ELR (cell line): ENCODE measurements around the gene CDC14B.

ENCODE experiments used
- DNase-seq: peaks from one replicate; pipeline ENCODE4 v3.0.0-alpha.2; 2015; ENCODE audit warnings: low read depth

The CDC14B gene

DNA sequence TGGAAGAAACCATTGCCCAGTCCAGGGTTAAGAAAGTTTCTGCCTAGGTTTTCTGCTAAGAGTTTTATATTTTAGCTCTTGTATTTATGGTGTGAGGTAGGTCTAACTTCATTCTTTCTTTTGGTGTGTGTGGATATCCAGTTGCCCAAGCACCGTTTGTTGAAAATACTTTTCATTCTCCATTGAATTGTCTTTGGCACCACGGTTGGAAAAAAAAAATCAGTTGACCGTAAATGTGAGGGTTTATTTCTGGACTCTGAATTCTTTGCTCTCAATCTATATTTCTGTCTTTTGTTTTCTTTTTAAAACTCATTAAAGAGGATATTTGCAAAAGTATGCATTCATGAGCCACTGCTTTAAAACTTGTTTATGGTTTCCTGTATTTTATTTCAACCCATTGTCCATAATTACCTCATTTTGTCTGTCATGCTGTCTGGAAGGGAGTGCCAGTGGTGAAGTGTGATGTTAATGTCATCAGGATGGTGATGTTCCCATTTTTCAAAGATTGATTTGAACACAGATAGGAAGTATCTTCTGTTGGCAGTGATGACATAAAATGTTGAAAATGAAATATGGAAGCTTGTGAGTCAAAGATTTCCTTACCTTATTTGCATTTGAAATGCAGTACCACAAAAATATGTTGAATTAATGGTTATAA, 135.8 kb downstream of the CDC14B start:
- DNase-seq, result no peak

GRCh38 chr9:96483197-96483596, 136.4 kb downstream of the CDC14B start:
- no peak for DNase-seq

GRCh38 chr9:96482476-96482875, 137.2 kb downstream of the CDC14B start:
- DNase-seq, result no peak

DNA sequence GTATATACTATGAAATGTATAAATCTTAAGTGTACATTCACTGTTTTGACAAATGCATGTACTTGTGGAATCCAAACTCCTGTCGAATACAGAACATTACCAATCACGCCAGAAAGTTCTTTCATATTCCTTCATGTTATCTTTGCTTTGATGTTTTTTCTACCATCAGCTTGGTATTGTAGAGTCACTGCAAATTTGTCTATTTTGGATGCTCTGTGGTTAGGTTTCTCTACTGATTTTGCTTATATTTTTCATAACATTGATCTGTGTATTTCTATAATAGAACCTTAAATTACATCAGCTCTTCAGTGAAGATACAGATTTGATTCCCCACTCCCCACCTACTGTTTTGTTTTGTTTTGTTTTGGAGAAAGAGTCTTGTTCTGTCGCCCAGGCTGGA, 138.9 kb downstream of the CDC14B start:
- no peak for DNase-seq

- peak; percentile 62 for DNase-seq
Measured at GRCh38 chr9:96478829-96479371, 140.7 kb downstream of the CDC14B start.

DNA sequence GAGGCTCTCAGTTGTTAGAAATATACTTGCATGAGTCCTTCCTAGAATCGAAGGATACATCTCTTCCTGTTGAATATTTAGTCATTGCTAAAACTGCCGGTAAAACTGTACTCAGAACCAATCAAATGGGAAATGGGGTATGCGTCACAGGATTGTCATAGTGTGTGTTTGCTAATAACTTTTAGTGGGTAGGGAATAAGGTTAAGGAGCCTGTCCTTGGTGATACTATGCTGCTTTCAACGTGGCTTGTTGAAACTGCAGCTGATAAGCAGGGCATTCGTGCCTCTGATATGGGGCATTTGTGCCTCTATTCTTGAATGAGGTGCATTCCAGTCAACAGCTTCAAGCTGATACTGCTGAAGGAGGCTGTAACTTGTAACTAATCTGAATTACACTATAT, 143.1 kb downstream of the CDC14B start:
- peak; percentile 91 for DNase-seq

- no peak for DNase-seq
Measured at GRCh38 chr9:96476013-96476412, 143.6 kb downstream of the CDC14B start.

DNA sequence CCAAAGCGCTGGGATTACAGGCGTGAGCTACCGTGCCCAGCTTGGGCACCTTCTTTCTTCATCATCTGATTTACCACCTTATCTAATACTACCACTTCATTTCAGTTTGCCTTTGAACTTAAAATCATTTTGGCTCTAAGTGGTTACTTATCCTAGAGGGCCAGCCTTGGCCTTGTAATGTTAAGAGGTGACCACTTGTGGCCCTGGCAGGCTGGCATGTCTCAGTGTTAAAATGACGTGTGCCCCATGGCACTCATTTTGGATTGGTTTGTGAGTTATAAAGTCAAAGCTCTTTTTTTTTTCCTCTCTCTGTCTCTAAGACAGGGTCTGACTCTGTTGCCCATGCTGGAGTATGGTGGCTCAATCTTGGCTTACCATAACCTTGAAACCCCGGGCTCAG, 151.9 kb downstream of the CDC14B start:
- DNase-seq, result no peak

GRCh38 chr9:96464426-96464825, 155.2 kb downstream of the CDC14B start:
- no peak for DNase-seq

GRCh38 chr9:96462541-96462940, 157.1 kb downstream of the CDC14B start:
- DNase-seq, result no peak

GRCh38 chr9:96461336-96461735, 158.3 kb downstream of the CDC14B start:
- DNase-seq, result no peak

DNA sequence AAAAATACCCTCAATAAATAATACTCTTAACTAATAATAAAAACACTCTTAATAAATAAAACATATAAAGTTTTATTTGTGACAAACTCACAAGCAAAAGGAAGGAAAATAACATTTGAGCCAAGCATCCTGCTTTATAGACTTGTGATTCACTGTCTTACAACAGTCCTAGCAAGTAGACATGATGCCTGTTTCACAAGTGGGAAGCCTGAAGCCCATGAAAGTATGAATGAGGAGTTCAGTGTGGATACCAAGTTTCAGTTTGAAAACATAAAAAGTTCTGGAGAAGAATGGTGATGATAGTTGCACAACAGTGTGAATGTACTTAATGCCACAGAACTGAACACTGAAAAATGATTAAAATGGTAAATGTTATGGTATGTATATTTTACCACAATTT, 158.8 kb downstream of the CDC14B start:
- no peak for DNase-seq

GRCh38 chr9:96460470-96460869, 159.2 kb downstream of the CDC14B start:
- no peak for DNase-seq

- DNase-seq, result no peak
Measured at GRCh38 chr9:96459268-96460007, 160.2 kb downstream of the CDC14B start.

DNA sequence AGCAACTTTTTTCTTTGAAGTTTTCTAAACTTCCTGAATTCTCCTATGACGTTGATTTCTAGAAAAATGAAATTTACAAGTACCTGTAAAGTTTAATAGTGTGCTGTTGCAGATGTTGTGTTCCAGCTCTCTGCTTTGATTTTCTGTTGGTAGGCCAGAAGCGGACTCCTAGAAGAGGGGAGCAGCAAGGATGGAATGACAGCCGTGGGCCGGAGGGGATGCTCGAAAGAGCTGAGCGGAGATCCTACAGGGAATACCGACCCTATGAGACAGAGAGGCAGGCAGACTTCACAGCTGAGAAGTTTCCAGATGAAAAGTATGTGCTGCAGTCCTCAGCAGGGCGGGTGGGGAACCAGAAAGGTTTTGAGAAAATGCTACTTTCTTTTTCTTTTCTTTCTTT, 161.4 kb downstream of the CDC14B start:
- DNase-seq, result no peak

- no peak for DNase-seq
Measured at GRCh38 chr9:96457266-96457665, 162.4 kb downstream of the CDC14B start.

DNA sequence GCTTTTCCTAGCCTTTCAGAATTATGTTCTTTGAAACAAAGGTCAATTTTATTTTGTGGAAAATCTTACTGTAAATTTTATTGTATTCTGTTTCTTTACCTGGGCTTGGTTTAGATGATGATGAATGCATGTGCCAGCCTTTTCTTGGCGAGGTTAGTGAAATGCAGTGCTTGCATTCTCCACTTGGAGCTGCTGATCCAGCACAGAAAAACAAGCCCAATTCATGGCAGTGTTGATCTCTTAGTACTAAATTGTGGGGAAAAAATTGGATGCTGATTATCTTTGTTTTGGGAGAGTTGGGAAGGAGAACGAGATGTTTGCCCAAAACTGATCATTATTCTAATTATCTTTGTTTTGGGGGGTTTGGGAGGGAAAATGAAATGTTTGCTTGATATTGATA, 166.0 kb downstream of the CDC14B start:
- DNase-seq, result peak; percentile 62

DNA sequence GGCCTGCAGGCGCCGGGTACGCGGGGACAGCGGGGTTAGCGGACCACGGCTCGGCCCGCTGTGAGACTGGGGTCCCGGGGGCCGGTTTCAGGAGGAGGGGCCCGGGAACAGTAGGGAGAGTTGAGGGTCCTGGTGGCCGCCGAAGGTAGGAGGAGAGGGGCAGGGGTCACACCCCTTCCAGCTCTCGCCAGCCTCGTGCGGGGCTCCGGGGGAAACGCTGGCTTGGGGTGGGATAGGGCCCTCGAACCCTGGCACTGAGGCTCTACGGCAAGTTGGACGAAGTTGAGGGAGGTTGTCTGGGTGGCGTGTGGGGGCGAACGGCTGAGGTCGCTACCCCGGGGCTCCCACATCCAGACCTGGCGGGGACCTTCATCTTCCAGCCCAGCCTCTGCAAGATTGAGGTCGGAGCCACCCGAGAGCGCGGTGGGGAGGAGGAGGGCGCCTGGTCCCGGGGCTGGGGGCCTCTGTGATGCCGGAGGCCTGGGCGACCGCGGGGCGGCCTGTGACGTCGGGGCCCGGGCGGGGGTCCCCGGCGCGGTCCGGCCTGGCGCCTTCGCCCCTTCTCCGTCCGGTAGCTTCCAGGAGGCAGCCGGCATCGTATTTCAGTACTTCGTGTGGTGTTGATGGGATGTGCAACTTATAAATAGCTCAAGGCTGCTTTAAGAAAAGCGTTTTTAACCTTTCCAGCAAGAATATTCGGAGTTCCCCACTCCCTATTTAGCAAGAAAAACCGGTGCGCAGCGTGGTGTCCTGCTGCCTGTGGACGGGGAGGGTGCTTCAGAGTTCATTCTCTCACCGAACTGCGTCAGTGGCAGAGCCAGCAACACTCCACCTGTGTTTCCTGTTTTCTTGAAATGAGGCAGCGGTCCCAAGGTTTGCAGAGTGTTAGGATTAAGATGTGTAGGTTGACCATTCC, 168.8 kb downstream of the CDC14B start:
- DNase-seq, result peak; percentile 39
